Measurements from ENCODE around the gene SPEF2. TPM values are rescaled to one million over a fixed set of nuclear protein-coding genes. Genes with fewer than 3 reads are reported as not detected.

SPEF2 gene
- total and polyA plus RNA-seq, 9 of the 15 experiments (the other 6 are each of a cell fraction or from before 2014, with no cell fraction given) = 0.11 to 0.62 (median 0.20) TPM; not detected in 2

- no peak overlapping the region for H3K4me2 ChIP-seq (ENCODE audit: insufficient read depth, low read length)
- no peaks in the 10 kb centered on the region for H3K9me1 ChIP-seq (ENCODE audit: control insufficient read depth, insufficient read depth, low read length)
- H3K36me3 ChIP-seq (ENCODE audit: control insufficient read depth, insufficient read depth, low read length) = no peaks in the 10 kb centered on the region
- CTCF ChIA-PET (ENCODE audit: low intra/inter-chr PET ratio) = no interaction called here
- DNase-seq (ENCODE audit: extremely low read depth in 1 of 4, low spot score in 3 of 4) = no peak
- H3K9me3 ChIP-seq (replicated peaks; ENCODE audit: control insufficient read depth, insufficient read depth, low read depth, low read length) = no peaks in the 10 kb centered on the region
- no peak overlapping the region for H3K4me3 ChIP-seq
- POLR2A ChIA-PET = no interaction called here
- H3K27ac ChIP-seq (ENCODE audit: extremely low read depth, low read depth, low read length) = no peak overlapping the region
- no peaks in the 10 kb centered on the region for H4K20me1 ChIP-seq (replicated peaks; ENCODE audit: control insufficient read depth, insufficient read depth, low read length)
- no TSS peak for BruUV-seq (replicated peaks)
- no peak for FAIRE-seq
- H3K9ac ChIP-seq (ENCODE audit: insufficient read depth in 1 of 2, low read depth in 2 of 2, low read length in 2 of 2) = no peak overlapping the region
- no peak for ATAC-seq
- H3K79me2 ChIP-seq (ENCODE audit: control insufficient read depth, insufficient read depth, low read length) = no peaks in the 10 kb centered on the region
- H3K4me1 ChIP-seq (replicated peaks in 1 of 2; ENCODE audit: control insufficient read depth in 2 of 2, insufficient read depth in 2 of 2, low read length in 2 of 2) = no peaks in the 10 kb centered on the region
- 1% methylated on average over 4 of the region's 4 CpGs for WGBS (ENCODE audit: insufficient coverage, low coverage, missing lambda C conversion rate)
- intact Hi-C loops (cut with micrococcal nuclease) = no loop called here
- H2AFZ ChIP-seq (ENCODE audit: low read depth, low read length) = no peak overlapping the region
- no peaks in the 10 kb centered on the region for H3K27me3 ChIP-seq (ENCODE audit: control insufficient read depth in 2 of 2, insufficient read depth in 2 of 2, low read length in 2 of 2)
- in situ Hi-C loops (cut with MboI) = no loop called here
- no peak for TF ChIP-seq ZNF398 (CRISPR knock-in tag; IDR thresholded peaks at IDR 0.05)
- no peak for TF ChIP-seq ZNF436 (CRISPR knock-in tag; IDR thresholded peaks at IDR 0.05)
- no peak for TF ChIP-seq E2F3 (CRISPR knock-in tag; IDR thresholded peaks at IDR 0.05)
- TF ChIP-seq SP1 (CRISPR knock-in tag; IDR thresholded peaks at IDR 0.05) = no peak
- TF ChIP-seq ZNF224 (CRISPR knock-in tag; IDR thresholded peaks at IDR 0.05) = no peak
- no peak for TF ChIP-seq ETV6 (IDR thresholded peaks at IDR 0.05; ENCODE audit: borderline replicate concordance in 1 of 2, low read depth in 2 of 2, low read length in 1 of 2)
- TF ChIP-seq ETV6 (CRISPR knock-in tag; IDR thresholded peaks at IDR 0.05; ENCODE audit: borderline replicate concordance) = no peak
Measured at GRCh38 chr5:35788724-35789123, 171.1 kb downstream of the SPEF2 start.
